ENCODE results near the gene PCDHGB5.
"Not testable (repeated sequence)": the region's sequence is repeated elsewhere in the genome, so short reads cannot be mapped to it uniquely, and the experiment has no call there.

The PCDHGB5 gene

GRCh38 chr5:141382469-141383294, 15.1 kb upstream of the PCDHGB5 start, which contains the start of gene PCDHGA7:
Gene PCDHGA7 (plus strand): TSS chr5:141382742. CDS start chr5:141382900, 158 bp downstream.
- DNase-seq: no peak

GRCh38 chr5:141383345-141383744, 14.4 kb upstream of the PCDHGB5 start:
- DNase-seq: no peak

GRCh38 chr5:141384471-141385267, 13.1 kb upstream of the PCDHGB5 start:
- DNase-seq: no peak

GRCh38 chr5:141387557-141388311, 10.0 kb upstream of the PCDHGB5 start, which contains the start of gene PCDHGB4:
Gene PCDHGB4 (plus strand): TSS chr5:141387698. CDS start chr5:141387885, 187 bp downstream.
- not testable (repeated sequence) for DNase-seq

GRCh38 chr5:141388661-141389060, 9.1 kb upstream of the PCDHGB5 start:
- no peak for DNase-seq

- no peak for DNase-seq
Measured at GRCh38 chr5:141389153-141390042, 8.3 kb upstream of the PCDHGB5 start.

- DNase-seq: no peak
Measured at GRCh38 chr5:141392429-141393198, 5.1 kb upstream of the PCDHGB5 start, which contains the start of gene PCDHGA8. Gene PCDHGA8 (plus strand): TSS chr5:141392633. CDS start chr5:141392814, 181 bp downstream.

- DNase-seq: no peak
Measured at GRCh38 chr5:141393267-141393666, 4.5 kb upstream of the PCDHGB5 start.

- not testable (repeated sequence) for DNase-seq
Measured at GRCh38 chr5:141394401-141395187, 3.2 kb upstream of the PCDHGB5 start.

GRCh38 chr5:141398608-141399007, 861 bp downstream of the PCDHGB5 start:
- DNase-seq: no peak

GRCh38 chr5:141399555-141400258, 2.0 kb downstream of the PCDHGB5 start:
- no peak for DNase-seq

GRCh38 chr5:141402553-141403243, 5.0 kb downstream of the PCDHGB5 start, which contains the start of gene PCDHGA9:
Gene PCDHGA9 (plus strand): TSS chr5:141402778. CDS start chr5:141402953, 175 bp downstream.
- no peak for DNase-seq

- DNase-seq: no peak
Measured at GRCh38 chr5:141403387-141403786, 5.6 kb downstream of the PCDHGB5 start.

- peak; percentile 25 for DNase-seq
Measured at GRCh38 chr5:141407790-141408505, 10.2 kb downstream of the PCDHGB5 start, which contains the start of gene PCDHGB6. Gene PCDHGB6 (plus strand): TSS chr5:141408021. CDS start chr5:141408203, 182 bp downstream.

GRCh38 chr5:141409598-141410306, 12.0 kb downstream of the PCDHGB5 start:
- no peak for DNase-seq

GRCh38 chr5:141411575-141411974, 13.8 kb downstream of the PCDHGB5 start:
- no peak for DNase-seq

Measured in activated CD4-positive, alpha-beta T cell treated with anti-CD3 and anti-CD28 coated beads, Interleukin-2, amount 50 U/mL, for 1 hour (primary cell).